NT2/D1 (cell line): ENCODE measurements around the gene ACOT2.

Experiments used
- SUZ12 ChIP-seq: IDR thresholded peaks from 2 replicates; pipeline ENCODE4 v1.6.1; 2011; ENCODE audit not compliant: insufficient read length, insufficient read depth; ENCODE audit errors: extremely low read depth
- YY1 ChIP-seq: IDR thresholded peaks from 2 replicates; pipeline ENCODE4 v1.6.1; 2011; ENCODE audit not compliant: insufficient read length, insufficient read depth
- ZNF274 ChIP-seq: IDR thresholded peaks from 2 replicates; pipeline ENCODE4 v1.6.1; 2011; ENCODE audit warnings: mild to moderate bottlenecking, low read depth, low read length

DNA sequence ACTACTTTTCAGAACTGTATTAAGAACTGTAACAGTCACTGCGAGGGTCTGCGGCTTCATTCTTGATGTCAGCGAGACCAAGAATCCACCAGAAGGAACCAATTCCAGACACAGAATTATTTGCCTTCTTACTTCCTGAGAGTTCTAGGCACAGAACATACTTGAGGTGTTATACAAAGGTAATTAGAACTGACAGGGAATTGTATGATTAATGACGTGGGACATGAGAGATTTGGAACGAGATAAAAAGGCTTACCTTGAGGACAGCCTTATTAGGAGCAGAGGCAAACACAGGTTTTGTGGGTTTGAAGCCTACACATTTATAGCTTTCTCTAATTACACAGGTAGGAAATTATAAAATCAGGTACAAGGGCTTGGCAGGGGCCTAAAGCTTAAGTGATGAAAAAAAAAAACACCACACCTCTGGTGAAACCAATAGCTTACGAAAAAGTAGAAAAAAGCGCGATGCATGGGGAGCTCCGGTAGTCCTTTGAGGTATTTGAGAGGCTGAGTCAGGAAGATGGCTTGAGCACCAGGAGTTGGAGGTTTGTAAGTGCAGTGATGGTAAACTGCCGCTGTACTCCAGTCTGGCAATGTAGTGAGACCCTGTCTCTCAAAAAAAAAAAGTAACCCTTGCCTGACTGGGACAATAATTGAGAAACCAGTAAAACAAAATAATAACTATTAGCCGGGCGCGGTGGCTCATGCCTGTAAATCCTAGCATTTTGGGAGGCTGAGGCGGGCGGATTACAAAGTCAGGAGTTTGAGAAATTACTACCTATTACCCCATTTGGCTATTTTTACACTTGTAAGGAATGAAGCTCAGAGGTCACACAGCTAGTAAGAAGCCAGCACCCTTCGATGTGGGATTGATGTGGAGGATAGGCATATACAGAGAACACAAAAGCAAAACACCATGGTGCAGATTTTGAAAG, 795 bp upstream of the ACOT2 start:
- no peak for TF ChIP-seq SUZ12
- no peak for TF ChIP-seq YY1
- no peak for TF ChIP-seq ZNF274
